ENCODE results near the gene PPARG.
A peak's percentile ranks its signal among the peaks of the same experiment; 100 is the strongest.
"Not testable (repeated sequence)": the region's sequence is repeated elsewhere in the genome, so short reads cannot be mapped to it uniquely, and the experiment has no call there.

The PPARG gene

DNA sequence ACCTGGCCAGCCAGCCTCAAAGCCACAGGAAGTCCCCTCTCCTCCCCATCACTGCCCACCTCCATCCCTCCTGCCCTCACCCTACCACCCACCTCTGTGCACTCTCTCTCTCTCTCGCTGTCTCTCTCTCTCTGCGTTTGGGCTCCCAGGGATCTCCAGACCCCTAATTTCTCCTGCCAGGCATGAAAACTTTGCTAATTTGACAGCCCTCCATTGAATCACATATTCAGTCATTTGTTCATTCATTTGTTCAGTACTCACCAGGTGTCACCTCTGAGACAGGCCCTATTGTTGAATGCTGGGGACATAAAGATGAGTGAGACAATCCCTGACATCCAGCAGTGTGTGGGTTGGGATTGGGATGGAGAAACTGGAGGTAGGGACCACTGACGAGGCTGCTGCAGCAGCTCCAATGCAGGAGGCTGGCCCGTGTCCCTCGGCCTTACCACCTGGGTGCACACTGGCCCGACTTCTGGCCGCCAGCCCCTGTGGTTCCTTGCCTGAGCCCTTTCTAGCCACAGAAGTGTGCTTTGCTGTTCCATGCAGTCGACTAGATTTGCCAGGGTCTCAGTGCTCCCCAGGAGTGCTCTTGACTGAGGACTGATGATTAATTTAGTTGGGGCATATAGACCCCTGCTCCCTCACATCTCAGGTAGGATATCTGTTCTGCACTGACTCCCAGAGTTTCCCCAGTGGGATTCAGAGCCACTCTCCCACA lies 156.8 kb downstream of the PPARG start:
- no peak for DNase-seq

DNA sequence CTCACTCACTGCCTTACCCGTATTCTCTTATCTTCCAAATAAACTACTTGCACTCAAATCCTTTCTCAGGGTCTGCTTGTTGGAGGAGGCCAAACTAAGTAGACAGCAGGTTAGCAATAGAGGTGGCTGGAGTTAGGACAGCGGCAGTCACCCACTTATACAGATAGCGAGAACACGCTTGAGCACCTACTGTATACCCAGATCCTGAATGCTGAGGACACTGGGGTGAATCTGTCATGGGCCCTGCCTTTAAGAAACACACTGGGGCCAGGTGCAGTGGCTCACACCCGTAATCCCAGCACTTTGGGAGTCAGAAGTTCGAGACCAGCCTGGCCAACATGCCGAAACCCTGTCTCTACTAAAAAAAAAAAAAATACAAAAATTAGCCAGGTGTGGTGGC lies 157.4 kb downstream of the PPARG start:
- DNase-seq = no peak

DNA sequence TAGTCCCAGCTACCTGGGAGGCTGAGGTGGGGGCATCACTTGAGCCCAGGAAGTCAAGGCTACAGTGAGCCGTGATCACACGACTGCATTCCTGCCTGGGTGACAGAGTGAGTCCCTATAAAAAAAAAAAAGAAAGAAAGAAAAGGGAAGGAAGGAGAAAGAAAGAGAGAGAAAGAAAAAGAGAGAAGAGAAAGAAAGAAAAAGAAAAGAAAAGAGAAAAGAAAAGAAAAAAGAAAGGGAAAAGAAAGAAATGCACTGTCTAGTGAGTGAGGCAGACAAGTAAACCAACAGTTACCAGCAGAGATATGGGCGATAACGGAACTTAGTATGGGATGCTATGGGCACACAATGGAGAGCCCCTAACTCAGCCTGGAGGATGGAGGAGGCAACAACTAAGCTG lies 158.2 kb downstream of the PPARG start:
- no peak for DNase-seq

DNA sequence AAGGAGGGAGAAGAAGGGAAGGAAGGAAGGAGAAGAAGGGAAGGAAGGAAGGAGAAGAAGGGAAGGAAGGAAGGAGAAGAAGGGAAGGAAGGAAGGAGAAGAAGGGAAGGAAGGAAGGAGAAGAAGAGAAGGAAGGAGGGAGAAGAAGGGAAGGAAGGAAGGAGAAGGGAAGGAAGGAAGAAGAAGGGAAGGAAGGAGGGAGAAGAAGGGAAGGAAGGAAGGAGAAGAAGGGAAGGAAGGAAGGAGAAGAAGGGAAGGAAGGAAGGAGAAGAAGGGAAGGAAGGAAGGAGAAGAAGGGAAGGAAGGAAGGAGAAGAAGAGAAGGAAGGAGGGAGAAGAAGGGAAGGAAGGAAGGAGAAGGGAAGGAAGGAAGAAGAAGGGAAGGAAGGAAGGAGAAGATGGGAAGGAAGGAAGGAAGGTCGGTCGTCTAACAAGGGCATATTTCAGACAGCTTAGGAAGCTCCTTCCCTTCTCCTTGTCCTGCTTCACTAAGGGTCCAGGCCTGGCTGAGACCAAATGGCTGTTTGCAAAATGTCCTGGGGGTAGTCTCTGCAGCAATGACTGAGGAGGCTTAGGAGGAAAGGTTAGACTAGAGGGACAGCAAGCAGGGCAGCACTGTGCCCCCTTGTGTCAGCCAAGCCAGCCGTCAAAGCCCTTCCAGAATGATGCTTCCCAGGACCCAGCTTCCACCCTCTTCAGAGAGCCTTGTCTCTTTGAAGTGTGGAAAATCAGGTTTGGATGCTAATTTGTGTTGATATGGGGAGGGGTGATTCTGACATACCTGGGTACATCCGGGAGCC lies 159.7 kb downstream of the PPARG start:
- not testable (repeated sequence) for DNase-seq

DNA sequence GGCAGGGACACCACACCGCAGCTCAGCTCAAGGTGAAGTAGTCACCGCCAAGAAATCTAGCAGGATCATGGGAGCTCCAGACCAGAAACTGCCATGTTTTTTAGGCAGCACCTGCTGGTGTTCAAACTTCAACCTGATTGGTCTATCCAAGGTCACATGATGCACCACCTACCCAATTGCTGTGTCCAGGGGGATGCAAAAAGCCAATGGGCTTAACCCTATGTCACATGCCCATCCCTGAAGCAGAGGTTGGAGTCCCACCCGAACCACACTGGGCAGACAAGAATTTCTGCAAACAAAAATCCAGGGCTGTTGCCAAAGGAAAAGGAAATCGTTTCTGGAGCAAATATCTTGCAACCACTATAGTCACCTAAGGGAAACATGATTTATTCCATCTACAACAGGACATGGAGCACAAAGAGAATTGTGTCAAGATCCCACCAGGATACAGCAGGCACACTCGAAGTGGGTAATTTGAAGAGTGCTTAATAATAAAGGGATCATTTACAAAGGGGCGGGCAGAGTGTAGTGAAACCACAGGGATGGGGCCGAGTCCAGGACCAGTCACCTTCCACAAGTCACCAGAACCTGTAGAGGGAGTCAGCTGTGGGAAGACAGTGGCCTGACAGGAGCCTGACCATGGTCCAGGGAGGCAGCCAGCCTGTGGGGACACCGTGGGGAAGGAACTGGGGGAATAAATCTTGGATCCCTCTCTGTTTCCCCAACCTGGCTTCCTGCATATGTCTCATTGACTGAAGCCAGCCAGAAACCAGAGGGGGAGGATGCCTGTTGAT lies 161.2 kb downstream of the PPARG start:
- no peak for DNase-seq

DNA sequence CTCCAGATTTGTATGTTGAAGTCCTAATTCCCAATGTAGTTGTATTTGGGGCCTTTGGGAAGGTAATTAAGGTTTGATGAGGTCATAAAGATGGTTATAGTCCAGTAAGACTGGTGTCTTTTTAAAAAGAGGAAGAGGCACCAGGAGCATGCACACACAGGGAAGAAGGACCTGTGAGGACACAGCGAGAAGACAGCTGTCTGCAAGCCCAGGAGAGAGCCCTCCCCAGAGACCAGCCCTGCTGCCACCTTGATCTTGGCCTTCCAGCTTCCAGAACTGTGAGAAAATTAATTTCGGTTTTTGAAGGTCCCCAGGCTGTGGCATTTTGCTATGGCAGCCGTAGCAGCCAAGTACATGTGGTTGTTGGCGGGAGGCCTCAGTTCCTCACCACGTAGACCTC lies 162.6 kb downstream of the PPARG start:
- DNase-seq = no peak

DNA sequence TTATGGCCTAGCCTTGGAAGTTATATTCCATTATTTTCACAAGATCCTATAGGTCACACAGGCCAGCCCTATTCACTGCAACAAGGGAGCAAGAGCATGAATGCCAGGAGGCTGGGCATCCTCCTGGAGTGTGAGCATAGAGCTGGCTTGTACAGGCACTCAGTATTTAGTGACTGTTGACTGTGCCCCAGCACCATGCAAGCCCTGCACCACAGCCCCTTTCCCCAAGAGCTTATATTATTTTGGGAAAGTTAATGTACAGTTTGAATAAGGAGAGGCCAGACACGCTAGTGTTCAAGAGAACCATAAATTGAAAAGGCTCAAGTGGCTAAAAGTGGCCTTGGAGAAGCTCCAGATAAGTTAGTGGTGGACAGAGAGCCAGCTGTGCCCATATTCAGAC lies 163.1 kb downstream of the PPARG start:
- DNase-seq = no peak

DNA sequence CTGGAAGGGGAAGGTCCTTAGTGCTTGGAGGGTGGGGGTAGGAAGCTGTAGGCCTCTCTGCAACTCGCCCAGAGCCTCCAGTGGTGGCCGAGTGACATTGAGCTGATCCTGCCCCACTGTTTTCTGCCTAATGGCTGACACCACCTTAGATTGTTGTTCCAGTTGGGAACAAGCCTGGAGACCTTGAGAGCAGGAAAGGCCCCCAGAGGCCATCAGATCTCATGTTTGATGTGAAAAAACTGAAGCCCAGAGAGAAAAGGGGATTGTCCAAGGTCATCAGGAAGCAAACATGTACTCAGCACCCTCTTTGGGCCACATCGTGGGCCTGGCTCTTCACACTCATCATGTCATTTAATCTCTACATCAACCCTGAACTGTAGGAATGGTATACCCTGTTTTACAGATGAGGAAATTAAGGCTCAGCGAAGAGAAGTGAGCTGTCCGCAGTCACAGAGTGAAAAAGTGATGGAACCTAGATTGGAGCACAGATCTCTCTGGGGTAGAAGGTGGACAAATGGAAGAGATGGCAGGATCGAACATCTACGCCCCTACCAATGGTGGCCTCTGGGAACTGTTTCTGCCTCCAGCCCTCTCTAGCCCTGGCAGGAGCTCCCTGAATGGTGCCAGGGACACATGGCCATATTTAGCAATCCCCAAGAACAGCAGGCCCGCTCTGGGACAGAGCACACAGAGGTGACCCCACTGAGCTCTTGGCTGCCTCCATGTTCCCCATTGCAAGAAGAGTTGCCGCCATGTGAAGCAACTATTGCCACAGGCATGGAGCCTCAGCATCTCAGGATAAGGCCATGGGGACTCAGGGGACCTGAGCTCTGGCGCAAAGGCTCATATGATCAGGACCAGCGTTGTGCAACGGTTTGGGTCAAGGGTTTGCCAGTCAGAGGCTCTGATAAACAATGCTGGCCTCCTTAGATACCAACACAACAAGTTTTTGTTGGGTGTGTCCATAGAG lies 163.8 kb downstream of the PPARG start:
- DNase-seq = no peak

DNA sequence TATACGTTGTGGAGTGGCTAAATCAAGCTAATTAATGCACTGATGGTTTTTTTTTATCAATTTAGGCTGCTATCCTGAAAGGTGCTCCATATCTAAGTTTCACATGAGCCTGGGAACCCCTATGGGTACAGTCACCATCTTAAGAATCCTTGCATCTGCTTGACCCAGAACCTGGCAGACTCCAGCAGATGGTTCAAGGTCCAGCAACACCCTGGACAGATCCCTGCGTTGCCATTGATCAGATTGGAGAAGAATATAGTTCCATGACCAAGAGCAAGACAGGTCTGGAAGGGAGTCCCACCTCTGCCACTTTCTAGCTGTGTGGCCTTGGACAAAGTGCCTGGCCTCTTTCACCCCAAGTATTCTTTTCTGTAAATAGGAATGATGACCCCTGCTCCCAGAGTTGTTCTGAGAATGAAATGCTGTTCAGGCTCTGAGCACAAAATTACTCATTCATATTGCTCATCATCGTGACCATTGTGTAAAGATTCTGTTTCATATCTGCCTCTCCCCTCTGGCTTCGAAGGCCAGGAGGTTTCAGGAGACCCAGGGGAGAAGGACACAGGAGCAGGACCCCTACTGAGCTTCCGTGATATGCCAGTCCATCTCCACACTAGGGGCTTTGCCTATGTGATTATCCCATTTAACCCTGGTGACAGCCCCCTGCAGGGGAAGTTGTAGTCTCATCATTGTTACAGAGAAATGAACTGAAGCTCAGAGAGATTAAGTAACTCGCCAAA lies 165.4 kb downstream of the PPARG start:
- no peak for DNase-seq

DNA sequence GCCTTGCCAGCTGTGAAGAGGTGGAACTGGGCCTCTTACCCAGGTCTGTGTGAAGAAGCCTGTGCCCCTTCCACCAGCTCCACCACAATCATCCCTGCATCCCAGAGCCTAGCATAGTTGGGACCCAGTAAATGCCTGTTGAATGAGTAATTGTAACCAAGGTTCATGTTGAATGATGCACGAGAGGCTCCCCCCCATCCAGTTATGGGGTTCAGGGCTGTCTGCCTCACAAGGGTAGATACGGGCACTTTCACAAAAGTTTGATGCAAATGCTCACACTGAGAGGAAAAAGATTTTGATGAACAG lies 165.9 kb downstream of the PPARG start:
- no peak for DNase-seq

DNA sequence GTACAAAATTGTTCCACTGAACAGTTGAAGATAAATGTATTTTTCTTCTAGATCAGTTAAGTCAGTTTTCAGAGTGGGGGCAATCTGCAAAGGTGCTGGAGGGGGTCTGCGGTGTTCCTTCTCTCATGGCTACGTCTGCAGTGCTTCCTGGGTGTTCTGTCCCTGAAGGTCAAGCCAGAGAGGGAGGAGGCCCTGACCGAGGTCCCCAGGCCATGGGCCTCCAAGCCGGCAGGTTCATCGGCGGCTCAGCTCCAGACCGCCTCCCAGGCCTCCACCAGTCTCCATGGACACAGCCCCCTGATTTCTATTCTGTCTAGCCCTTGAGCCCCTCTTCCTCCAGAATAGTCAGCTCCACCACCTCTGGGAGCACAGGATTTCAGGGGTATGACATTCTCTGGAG lies 166.9 kb downstream of the PPARG start:
- DNase-seq = no peak

DNA sequence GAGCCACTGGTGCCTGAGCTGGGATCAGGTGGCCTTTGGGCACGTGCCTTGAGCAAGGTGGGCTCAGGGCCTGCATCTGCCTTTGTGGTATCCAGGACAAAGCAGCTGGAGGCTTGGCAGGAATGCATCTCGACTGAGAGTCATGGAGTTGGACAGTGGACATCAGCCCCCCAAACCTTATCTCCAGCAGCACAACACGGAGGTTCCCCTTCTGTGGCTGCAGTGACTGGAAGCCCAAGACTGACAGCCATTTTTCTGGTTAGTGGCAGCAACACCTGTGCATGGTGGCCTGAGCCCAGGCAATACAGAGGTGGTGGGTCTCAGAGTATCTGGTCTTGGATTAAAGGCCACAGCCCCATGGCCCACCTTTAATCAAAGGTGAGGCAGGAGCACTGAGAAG lies 167.6 kb downstream of the PPARG start:
- DNase-seq = no peak

DNA sequence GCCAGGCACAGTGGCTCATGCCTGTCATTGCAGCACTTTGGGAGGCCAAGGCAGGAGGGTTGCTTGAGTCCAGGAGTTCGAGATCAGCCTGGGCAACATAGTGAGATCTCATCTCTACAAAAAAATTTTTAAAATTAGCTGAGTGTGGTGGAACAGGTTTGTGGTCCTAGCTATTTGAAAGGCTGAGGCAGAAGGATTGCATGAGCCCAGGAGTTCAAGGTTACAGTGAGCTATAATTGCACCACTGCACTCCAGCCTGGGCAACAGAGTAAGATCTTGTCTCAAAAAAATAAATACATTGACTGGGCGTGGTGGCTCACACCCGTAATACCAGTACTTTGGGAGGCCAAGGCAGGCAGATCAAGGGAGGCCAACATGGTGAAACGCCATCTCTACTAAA lies 168.5 kb downstream of the PPARG start:
- DNase-seq = not testable (repeated sequence)

DNA sequence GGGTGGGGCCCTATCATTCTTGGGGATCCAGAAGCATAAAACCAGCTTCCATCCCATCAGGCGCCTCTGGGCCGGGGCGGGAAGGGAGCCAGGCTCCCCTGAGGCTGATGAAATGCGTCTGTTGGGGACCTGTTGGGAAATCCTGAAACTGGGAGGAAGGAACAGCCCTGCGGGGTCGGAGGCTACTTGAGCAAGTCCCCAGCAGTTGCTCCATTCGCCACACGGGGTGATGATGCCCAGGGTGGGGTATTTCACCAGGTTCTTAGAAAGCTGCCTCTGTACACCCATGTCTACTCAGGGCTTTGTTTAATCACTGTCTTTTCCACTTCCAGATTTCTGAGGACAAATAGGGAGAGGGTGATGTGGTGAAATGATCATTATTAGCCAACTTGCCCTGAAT lies 170.0 kb downstream of the PPARG start:
- DNase-seq = peak; percentile 53

DNA sequence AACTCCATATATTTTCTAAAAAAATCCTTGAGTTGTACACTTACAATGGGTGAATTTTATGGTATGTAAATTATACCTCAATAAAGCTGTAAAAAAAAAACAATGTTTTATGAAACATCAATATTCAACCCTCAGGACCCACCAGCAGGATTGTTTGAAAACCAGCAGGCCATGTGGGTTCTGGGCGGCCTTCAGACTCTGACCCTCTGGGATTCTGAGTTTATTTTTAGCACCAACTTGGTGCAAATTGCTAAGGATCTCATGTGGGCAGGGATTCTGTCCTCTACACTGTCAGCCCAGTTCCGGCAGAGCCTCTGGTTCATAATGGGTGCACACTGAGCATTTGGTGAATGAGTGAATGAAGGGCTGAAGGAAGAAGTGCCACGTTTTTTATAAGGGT lies 171.3 kb downstream of the PPARG start:
- DNase-seq = no peak

DNA sequence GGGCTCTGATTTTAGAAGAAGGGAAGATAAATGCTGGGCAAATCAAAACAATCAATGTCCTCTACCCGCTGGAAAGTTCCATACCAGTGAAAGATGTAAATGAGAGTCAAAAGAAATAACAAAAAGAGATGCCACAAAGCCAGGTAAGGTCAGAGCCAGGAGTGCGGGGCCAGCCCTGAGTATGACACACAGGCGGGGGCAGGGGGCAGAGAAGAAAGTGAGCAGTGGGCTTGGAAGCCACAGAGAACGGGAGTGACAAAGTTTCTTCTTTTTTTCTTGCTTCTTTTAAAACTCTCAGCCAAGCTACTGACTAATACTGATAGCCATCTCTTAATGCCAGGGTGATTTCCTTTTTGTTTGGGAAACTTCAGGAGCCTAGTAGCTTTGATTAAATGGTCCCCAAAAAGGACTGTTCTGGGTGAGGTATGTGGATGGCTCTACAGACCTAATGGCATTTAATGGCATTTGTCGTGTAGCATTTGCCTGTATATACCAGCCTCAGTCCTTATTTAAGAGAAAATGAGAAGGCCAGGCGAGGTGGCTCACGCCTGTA lies 172.3 kb downstream of the PPARG start:
- DNase-seq = no peak

DNA sequence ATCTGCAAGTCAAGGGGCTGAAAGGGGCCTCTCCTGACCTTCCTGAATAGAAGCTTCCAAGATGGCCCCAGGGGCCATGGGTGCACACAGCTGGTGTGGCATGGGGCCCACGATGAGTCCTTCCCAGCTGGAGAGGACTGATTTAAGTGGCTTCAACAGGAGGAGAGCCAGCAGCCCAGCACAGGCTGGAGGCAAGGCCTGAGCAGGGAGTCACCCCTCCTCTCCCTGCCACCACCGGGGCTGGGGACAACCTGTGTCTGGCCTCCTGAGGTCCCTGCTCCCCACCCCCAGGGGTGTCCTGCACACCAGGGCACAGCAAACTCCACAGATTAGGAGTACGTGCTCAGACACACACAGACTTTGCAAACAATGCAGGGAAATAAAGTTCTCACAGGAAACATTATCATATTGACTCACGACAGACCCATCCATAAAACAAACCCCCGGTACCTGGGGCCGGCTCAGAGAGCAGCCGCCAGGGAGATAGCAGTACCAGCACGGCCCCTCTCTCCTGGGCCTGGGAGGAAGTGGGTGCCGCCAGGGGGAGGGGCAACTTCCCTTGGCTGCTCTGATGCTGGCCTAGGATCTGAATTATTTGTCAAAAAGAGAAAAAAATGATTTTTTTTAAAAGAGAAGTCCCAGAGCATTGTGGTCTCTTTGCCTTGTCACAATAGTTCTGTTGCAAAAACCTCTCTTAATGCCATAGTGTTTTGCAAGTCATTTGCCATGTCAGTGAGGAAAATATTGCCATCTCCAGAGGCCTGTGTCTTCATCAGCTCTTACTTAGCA lies 173.5 kb downstream of the PPARG start:
- DNase-seq = peak; percentile 29

DNA sequence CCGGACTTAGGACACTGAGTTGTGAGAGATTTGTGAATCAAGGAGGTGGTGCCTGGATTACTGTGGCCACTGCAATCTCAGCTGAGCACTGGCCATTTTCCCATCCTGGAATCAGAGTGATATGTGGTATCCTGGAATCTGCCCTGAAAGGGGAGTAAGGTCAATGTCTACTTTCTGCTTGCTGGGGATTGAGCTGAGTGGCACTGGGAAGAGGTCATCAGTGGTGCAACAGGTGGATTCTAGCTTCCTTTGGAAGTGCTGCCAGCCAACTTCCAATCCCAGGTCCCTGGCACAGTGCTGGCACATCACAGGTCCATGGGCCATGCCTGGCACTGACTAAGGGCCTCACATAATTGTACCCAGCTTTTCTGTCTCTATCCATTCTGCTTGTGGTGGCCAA lies 174.8 kb downstream of the PPARG start:
- no peak for DNase-seq

DNA sequence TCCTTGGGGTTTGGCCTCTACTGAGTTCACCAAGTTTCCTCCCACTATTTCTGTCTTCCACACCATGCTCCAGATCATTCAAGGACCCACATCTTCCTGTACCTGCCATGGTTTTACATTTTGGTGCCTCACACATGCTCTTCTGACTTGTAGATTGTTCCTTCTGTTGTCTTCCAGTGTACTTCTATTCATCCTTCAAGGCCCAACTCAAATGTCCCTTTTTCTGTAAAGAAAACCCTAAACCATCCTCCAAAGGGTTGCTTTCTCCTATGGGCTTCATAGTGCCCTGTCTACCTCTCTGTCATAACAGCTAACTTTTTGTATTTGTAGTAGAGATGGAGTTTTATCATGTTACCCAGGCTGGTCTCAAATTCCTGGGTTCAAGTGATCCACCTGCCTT lies 175.3 kb downstream of the PPARG start:
- DNase-seq = no peak

DNA sequence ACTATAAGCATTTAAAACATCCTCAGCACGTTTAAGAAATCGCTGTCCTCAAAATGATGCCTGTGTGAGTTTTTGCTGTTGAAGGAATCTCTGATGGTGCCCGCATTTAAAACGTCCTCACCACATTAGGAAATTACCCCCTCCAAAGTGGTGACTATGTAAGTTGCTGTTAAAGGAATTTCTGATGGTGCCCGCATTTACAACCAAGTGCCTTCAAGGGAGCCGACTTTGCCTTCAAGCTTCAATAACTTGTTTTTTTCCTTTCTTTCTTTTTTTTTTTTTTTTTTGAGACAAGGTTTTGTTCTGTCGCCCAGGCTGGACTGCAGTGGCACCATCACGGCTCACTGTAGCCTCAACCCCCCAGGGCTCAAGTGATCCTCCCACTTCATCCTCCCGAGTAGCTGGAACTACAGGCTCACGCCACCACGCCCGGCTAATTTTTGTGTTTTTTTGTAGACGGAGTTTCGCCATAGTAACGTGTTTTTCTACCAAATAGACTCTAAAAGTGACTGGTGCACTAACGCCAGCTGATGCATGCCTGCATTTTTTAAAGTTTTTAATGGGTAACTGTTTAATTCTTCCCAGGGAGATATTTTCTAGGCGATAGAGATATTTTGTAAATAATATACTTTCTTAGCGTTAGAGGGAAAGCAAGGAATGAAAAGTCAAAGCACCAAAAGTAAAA lies 176.4 kb downstream of the PPARG start:
- DNase-seq = no peak

Data from CD4-positive, alpha-beta T cell treated with Interferon gamma for 1 hour (primary cell).